GM18519 (cell line): ENCODE results near the gene LAMB3.
"Not testable (repeated sequence)": the region's sequence is repeated elsewhere in the genome, so short reads cannot be mapped to it uniquely, and the experiment has no call there.

ENCODE experiments used
- ATAC-seq: cut with Tn5 transposase; IDR thresholded peaks from one replicate; pipeline ENCODE4 v1.9.1; 2021; ENCODE audit warnings: mild to moderate bottlenecking, moderate library complexity; ENCODE audit not compliant: unreplicated experiment, low FRiP score

Gene LAMB3

DNA sequence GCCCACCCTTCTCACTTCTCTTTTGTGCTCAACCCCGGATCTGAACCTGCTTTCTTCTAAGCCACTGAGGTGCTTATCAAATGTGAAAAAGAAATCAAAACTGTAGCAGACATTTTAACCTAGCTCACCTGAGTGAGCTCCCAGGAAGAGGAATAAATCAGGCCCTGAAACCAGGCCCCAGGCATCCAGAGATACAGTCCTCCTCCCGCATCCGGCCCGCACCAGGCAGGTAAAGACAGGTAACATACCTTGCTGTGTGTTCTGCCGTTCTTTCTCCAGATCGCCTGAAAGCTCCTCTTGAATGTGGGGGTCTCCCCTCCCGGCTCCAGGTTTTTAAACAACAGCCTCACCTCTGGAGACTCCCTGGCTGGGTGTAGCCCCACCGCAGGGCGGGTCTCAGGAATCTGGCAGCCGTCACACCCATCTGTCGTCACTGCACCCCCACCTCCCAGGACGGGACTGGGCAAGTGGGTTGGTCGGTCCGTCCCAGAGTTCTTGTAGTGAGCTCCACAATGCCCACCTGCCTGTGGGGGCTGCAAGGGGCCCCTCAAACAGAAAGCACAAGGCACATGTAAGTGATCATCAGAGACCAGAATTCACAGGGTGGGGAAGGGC is at the start of gene LAMB3:
LAMB3 (minus strand) TSS at position 305 of the 615 bp plus-strand sequence. CDS start 1,481 bp downstream, outside the sequence.
- no peak for ATAC-seq

DNA sequence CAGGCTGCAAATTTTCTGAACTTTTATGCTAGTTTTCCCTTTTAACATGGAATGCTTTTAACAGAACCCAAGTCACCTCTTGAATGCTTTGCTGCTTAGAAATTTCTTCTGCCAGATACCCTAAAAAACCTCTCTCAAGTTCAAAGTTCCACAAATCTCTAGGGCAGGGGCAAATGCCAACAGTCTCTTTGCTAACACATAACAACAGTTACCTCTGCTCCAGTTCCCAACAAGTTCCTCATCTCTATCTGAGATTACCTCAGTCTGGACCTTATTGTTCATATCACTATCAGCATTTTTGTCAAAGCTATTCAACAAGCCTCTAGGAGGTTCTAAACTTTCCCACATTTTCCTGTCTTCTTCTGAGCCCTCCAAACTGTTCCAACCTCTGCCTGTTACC is 48.5 kb upstream of the LAMB3 start:
- not testable (repeated sequence) for ATAC-seq

DNA sequence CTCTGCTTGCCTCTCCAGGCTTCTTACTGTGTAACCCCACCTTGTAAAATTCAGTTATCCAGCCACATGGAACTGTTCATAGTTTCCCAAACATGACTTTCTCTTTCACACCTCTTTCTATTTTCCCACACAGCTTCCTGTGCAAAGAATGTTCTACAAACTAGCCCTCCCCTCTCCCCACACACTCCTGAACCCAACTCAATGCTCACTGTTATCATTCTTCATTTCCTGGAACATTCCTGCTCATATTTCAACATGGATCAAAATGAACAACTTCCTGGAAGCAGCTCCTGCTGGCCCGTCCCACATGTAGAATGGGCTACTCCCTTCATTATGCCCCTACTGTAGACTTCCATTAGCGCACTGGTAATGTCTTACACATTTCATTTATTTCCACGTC is 44.9 kb upstream of the LAMB3 start:
- no peak for ATAC-seq

DNA sequence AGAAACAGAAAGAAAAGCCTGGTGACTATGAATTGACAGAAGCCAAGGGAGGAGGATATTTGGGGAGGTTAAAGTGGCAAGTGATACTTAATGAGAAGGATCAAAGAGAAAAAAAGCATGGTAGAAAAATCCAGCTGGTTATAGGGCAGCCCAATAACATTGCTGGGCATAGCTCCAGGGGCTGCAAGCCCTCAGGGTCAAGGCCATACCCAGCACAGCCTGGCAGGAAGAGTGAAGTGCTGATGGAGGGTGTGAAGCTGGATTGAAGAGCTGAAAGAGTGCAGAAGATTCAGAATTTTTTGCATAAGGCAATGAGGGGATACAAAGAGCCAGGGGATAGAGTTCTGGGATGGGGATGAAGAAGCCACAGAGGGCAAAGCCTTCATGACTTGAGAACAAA is 44.4 kb upstream of the LAMB3 start:
- no peak for ATAC-seq

DNA sequence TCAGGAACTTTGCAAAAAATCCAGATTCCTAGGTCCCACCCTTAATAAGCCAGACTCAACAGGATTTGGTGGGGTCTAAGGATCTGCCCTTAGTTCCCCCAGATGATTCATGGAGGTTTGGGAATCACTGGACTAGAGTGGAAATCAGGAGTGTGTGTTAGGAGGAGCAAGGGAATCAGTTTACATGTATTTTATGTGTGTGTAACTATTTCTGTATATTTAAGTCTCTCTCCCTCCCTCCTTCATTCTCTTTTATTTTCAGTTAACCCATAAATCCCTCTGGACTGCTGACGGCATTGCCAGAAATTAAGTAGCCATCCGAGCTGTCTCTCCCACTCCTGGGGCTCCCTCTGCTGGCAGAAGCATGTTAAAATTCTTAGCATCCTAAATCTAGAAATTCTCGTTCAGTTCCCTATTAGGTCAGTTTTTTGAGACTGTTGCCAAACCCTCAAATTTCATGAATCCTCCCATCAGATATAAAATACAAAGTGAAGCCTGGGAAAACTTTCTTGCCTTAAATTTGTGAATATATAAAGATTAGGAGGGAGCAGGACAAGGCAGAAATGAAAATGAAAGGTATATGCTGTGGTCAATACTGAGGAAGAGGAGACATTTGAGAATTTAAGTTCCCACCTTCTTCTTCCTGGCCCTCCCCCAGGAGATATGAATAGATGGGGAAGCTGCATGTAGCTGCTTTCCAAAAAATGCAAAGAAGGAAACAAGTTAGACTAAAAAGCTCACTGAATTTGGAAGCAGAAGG is 40.7 kb upstream of the LAMB3 start:
- no peak for ATAC-seq

- ATAC-seq, result no peak
These were observed 40.1 kb upstream of the LAMB3 start for GRCh38 chr1:209692296-209692695.

- ATAC-seq, result no peak
These were observed 39.0 kb upstream of the LAMB3 start for GRCh38 chr1:209691237-209691636.

DNA sequence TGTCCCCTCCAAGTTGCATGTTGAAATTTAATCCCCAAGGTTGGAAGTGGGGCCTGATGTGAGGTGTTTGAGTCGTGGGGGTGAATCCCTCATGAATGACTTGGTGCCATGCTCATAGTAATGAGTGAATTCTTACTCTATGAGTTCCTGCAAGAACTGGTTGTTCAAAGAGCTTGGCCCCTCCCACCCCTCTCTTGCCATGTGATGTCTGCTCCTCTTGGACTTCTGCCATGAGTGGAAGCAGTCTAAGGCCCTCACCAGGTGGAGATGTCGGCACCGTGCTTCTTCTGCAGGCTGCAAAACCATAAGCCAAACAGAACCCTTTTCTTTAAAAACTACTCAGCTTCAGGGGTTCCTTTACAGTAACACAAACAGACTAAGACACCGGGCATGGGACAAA is 37.3 kb upstream of the LAMB3 start:
- ATAC-seq, result no peak

DNA sequence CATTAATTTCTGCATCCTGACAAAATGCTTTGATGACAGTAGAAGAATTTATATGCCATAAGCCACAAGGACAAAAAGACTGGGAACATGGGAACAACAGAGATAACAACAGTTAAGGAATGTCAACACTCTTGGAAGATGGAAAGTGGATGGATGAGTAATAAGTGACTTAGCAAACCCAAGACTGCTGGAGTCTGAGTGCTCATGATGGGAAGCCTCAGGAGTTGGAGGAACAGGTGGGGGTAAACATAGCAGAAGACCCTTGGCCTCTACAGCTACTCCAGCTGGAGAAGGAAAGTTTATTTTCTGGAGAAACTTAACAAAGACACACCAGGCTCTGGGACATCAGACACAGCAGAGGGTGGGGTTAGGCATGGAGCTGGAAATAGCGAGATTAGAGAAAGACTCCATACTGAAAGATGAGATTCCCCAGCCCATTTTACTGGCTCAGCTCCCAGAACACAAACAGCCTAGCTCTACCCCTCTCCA is 36.6 kb upstream of the LAMB3 start:
- no peak for ATAC-seq

DNA sequence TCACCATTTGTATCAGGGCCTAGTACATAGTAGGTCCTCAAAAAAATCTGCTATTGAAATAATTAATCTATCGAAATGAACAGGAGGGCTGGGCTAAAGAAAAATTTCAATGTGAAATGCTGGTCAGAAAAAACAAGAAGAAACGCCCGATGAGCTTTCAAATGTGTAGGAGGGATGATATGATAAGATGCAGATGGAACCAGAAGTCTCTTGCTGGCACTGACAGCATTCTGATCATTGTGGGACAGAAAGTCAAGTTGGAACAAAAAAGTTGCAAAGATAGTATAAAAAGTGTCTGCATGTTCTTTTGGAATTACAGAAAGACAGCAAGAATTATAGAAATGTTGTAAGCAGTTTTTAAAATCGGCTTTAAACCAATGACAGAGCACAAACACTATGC is 34.1 kb upstream of the LAMB3 start:
- ATAC-seq, result no peak

DNA sequence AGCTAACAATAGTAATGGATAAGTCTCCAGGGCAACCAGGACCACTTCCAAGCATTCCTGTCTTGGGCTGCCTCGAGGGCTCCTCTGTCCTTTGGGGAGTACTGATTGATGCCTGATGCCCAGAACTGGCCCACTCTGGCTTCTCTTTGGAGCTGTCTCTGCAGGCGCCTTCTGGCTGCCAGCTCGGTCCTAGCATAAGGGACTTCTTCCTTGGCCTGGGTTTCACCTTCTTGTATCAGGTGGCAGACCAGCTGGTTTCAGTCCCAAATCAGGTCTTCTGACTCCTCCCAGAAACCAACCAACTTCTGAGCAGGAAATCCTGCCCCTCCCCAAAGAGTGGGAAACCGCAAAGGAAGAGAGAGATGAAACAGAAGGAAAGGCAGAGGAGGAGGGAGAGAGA is 33.6 kb upstream of the LAMB3 start:
- no peak for ATAC-seq

GRCh38 chr1:209678981-209679539 is 26.8 kb upstream of the LAMB3 start:
- ATAC-seq, result no peak

DNA sequence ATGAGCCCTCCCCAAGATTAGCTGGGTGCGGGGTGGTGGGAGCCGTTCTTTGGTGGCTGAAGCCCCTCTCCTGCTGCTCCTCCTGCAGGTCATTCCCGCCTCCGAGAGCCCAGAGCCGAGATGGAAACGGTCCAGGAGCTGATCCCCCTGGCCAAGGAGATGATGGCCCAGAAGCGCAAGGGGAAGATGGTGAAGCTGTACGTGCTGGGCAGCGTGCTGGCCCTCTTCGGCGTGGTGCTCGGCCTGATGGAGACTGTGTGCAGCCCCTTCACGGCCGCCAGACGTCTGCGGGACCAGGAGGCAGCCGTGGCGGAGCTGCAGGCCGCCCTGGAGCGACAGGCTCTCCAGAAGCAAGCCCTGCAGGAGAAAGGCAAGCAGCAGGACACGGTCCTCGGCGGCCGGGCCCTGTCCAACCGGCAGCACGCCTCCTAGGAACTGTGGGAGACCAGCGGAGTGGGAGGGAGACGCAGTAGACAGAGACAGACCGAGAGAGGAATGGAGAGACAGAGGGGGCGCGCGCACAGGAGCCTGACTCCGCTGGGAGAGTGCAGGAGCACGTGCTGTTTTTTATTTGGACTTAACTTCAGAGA is 23.4 kb upstream of the LAMB3 start:
- no peak for ATAC-seq

DNA sequence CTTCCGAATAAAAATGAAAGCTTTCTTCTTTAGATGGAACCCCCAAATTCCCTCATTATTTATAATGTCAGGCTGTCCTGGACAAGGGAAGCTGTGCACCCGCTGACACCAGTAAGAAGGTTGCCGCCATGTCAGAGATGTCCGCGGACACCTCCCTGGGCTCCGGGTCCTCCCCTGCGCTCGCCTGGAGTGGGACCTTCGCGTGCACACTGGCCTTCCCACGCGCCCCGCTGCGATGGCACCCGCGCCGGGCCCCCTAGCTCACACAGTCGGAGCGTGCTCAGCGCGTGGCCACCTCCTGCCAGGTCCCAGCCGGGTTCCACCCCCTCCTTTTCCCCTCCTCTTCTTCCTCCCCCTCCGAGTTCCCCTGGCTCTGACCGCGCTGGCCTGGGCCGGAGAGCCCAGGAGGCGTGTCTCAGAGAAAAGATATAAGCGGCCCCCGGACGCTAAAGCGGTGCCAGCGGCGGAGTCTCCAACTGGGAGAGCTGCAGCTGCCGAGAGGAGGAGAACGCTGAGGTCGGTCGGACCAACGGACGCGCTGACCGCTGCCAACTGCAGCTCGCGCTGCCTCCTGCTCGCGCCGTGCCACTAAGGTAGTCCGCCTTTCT is 22.8 kb upstream of the LAMB3 start, which contains the start of gene G0S2:
G0S2 (plus strand) TSS at position 456 of the 608 bp plus-strand sequence. CDS start 273 bp downstream, outside the sequence.
- ATAC-seq, result no peak

DNA sequence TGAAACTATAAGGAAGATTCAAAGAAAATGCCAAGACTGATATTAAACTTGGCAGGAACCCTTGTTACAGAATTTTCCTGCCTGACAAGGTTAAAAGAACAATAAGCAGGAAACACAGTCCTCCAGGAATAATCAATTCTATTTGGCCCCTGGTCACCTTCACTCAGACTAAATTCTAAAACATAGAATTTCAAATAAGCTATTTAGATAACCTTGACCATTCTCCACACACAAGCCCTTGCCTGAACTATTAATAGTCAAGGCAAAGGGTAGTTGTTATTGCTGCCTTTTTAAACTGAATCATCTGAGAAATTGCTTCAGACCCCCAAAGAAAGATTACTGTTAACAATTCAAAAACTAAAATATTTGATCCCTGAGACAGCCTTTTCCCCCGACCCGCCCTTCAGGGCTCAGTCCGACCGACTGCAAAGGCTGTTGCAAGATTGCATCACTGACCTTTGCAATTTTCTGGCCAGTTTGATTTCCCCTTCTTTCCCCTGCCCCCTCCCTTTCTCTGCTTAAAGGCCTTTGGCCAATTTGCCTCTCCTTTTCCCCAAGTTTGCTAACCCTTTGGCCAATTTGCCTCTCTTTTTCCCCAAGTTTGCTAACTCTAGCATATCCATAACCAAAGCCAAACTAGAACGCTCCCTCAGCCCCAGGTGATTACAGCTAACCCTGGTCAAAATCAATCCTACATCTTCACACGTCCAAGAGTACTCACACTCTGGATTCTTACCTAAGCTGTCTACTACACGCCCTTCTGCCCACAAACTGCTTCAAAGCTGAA is 21.6 kb upstream of the LAMB3 start:
- no peak for ATAC-seq

- peak; percentile 88 for ATAC-seq
These were observed 20.7 kb upstream of the LAMB3 start for GRCh38 chr1:209672705-209673630.

DNA sequence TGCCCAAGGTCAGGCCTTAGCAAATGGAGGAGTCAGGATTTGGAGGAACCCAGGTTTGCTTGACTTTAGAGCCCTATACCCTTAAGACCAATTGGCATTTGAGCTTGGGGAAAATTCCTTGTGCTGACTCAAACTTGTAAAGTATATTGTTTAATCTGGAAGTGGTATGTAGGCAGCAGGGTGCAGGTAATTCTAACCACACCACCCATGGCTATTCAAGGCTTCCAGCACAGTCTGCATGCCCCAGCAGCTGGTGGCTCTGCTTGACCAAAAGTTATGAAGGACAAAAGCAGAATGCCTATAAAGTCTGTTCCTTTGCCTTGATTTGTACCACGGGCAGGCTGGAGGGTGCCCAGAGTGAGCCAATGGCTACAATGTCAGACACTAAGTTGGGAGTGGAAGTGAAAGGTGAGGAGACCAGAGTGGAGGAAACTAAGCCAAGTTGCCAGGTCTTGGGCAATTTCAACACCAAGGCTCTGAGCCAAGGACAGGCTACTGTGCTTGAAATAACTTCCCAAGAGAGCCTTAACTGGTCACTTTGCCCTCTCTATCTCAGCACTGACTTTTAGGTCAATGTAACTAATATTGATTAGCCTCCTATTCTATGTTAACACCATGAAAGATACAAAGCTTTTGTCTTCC is 18.3 kb upstream of the LAMB3 start:
- no peak for ATAC-seq

GRCh38 chr1:209667708-209668107 is 15.5 kb upstream of the LAMB3 start:
- ATAC-seq, result no peak

DNA sequence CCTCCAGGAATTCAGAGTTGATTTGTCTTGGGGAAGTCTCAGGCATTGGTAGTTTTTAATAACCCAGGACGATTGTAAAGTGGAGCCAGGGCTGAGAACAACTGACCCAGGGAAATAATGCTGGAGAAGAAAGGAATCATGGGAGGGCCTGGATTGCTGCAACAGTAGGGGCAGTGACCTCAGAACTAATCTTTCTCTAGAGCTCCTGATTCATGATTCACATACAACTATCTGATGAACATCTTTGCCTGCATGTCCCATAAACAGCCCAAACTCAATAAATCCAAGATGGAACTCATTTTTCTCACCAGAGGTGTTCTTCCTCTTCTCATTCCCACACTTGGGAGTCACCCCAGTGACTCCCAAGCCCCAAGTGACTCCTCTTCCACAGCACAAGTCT is 14.9 kb upstream of the LAMB3 start:
- no peak for ATAC-seq
